Keratinocyte (primary cell): ENCODE measurements around the gene TACR1. TPM values are rescaled to one million over a fixed set of nuclear protein-coding genes. Genes with fewer than 3 reads are reported as not detected.

Experiments
- DNase-seq: peaks from one replicate; pipeline ENCODE4 v3.0.0-alpha.2; 2011; ENCODE audit warnings: low read depth, missing footprints, low spot score
- FAIRE-seq: peaks from 2 replicates; lab custom pipeline; 2011; peaks lifted over from hg19 to GRCh38; lab: Jason Lieb, UNC
- H2AFZ ChIP-seq: 2 replicates; pipeline ENCODE4 v1.6.0; 2012; ENCODE audit warnings: low read length, control low read depth, inconsistent platforms; ENCODE audit not compliant: control insufficient read depth
- H3K27ac ChIP-seq: 2 replicates; pipeline ENCODE4 v1.5.1; 2011; ENCODE audit warnings: low read length; ENCODE audit not compliant: control insufficient read depth, insufficient read depth
- H3K27me3 ChIP-seq: 3 replicates; pipeline ENCODE4 v1.6.0; 2011; ENCODE audit warnings: low read length; ENCODE audit not compliant: control insufficient read depth, insufficient read depth; ENCODE audit errors: extremely low read depth
- H3K36me3 ChIP-seq, 2 experiments: 2 replicates in 1 of 2; 3 replicates in 1 of 2; pipeline ENCODE4 v1.5.1; 2011; ENCODE audit warnings: low read length in 2 of 2, mild to moderate bottlenecking in 1 of 2; ENCODE audit not compliant: control insufficient read depth in 2 of 2, insufficient read depth in 2 of 2; ENCODE audit errors: extremely low read depth in 1 of 2
- H3K4me1 ChIP-seq: 3 replicates; pipeline ENCODE4 v1.5.1; 2011; ENCODE audit warnings: low read length; ENCODE audit not compliant: control insufficient read depth, insufficient read depth; ENCODE audit errors: extremely low read depth
- H3K4me2 ChIP-seq: 3 replicates; pipeline ENCODE4 v1.6.0; 2011; ENCODE audit warnings: low read depth, low read length; ENCODE audit not compliant: control insufficient read depth, insufficient read depth; ENCODE audit errors: extremely low read depth
- H3K4me3 ChIP-seq, 3 experiments: fragments of 200-600 bp in 1 of 3; sonication (generic) in 1 of 3; 2 replicates in 2 of 3; 3 replicates in 1 of 3; pipeline ENCODE4 v1.5.1; 2011 to 2016; ENCODE audit warnings: low read length in 3 of 3, mild to moderate bottlenecking in 3 of 3, control low read depth in 2 of 3, inconsistent platforms in 1 of 3, low read depth in 1 of 3, mixed read lengths in 1 of 3, mixed run types in 1 of 3, moderate library complexity in 1 of 3; ENCODE audit not compliant: control insufficient read depth in 2 of 3, insufficient read depth in 2 of 3; ENCODE audit errors: extremely low read depth in 1 of 3
- H3K79me2 ChIP-seq: 2 replicates; pipeline ENCODE4 v1.6.0; 2012; ENCODE audit warnings: low read length; ENCODE audit not compliant: control insufficient read depth, insufficient read depth
- H3K9ac ChIP-seq: 3 replicates; pipeline ENCODE4 v1.6.0; 2011; ENCODE audit warnings: low read length; ENCODE audit not compliant: control insufficient read depth, insufficient read depth; ENCODE audit errors: extremely low read depth
- H3K9me1 ChIP-seq: 3 replicates; pipeline ENCODE4 v1.6.0; 2011; ENCODE audit warnings: low read length; ENCODE audit not compliant: control insufficient read depth, insufficient read depth; ENCODE audit errors: extremely low read depth
- H3K9me3 ChIP-seq: 2 replicates; pipeline ENCODE4 v1.5.1; 2012; ENCODE audit warnings: low read depth, low read length; ENCODE audit not compliant: control insufficient read depth
- H4K20me1 ChIP-seq: 3 replicates; pipeline ENCODE4 v1.6.0; 2011; ENCODE audit warnings: low read length; ENCODE audit not compliant: control insufficient read depth, insufficient read depth; ENCODE audit errors: extremely low read depth
- EZH2 ChIP-seq: IDR thresholded peaks from one replicate; pipeline ENCODE4 v1.6.1; 2012; ENCODE audit warnings: inconsistent platforms, mild to moderate bottlenecking, low read length, moderate library complexity
- dilution Hi-C: fragments of 300-500 bp; cut with MboI; formaldehyde crosslinking; loops from one replicate; pipeline ENCODE4 v1.7.0; 2020; ENCODE audit warnings: low sequenced_read_pairs; ENCODE audit not compliant: extremely low pct_ligation_motif_present
- polyA plus RNA-seq, 5 experiments: library from polyadenylated mRNA; depleted of rRNA in 3 of 5; stranded (reverse) in 3 of 5; stranded (forward) in 1 of 5; unstranded in 1 of 5; fragments of >200 nt; gene quantifications; 1 replicate in 1 of 5; 2 replicates in 3 of 5; 3 replicates in 1 of 5; pipeline versions ENCODE4 v1.2.1 to v1.2.3, GENCODE V29; 2011 to 2012; ENCODE audit warnings: missing spikeins in 2 of 5, low read depth in 1 of 5, low replicate concordance in 1 of 5
- TF ChIP-seq, protein P1 (sequence below), 3 experiments: IDR thresholded peaks in 1 of 3; conservative IDR thresholded peaks in 1 of 3; optimal IDR thresholded peaks in 1 of 3; 2 replicates in 2 of 3; 3 replicates in 1 of 3; pipeline versions ENCODE3 to v1.5.1; 2011; ENCODE audit warnings: low read length in 3 of 3, mild to moderate bottlenecking in 3 of 3, moderate library complexity in 2 of 3, control low read depth in 1 of 3, inconsistent platforms in 1 of 3; ENCODE audit not compliant: insufficient read depth in 2 of 3; ENCODE audit errors: extremely low read depth in 1 of 3

The TACR1 gene
- polyA plus RNA-seq, 1 donor (not counting 4 experiments of a cell fraction or from before 2014, with no cell fraction given): not detected

DNA sequence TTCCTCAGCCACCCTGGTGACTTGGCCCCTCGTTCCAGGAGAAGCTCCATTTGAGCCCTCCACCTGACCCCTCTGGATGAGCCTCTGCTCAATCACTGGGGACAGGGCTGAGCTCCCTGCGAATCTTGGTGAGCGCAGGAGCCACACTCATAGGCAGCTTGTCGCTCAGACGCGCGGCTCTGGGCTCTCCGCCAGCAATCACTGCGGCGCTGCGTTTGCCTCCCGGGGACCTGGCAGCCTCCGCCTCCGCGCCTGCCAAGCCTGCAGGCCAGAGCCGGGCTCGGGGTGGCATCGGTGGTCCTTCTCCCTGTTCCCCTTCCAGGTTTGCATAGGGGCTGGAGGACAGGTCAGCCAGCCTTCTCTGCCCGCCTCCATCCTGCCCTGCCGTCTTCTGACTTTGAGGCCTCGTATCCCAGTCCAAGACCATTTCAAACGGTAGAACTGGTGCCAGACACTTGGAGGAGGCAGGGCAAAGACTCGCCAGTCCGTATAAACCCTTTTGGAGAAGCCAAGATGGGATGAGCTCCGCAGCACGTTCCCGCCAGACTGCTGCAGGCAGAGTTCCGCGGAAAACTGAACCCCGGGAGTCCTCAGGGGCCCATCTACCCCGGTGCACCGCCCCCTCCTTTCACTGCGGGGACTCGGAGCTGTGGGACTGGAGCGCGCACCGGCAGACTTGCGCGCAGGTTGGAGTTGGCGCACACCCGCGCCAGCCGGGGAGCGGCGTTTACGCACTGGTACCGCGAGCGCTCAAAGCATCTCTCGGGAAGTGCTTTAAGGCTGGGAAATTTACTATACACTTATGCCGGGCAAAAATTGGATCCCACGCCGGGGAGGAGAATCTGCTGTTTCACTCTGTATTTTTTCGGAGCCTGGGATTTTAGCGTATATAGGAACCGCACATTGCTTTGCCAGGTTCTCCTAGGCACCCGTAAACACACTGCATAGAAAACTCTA, 1.1 kb upstream of the TACR1 start:
- peak overlapping the region; percentile 80 for H3K4me2 ChIP-seq
- H3K27ac ChIP-seq: no peak overlapping the region
- no peaks in the 10 kb centered on the region for H3K9me1 ChIP-seq
- peak overlapping the region in 2 of 3 experiments; percentile 32 to 54 for H3K4me3 ChIP-seq
- H3K9ac ChIP-seq: no peak overlapping the region
- peaks cover 19% of the 10 kb centered on the region for H3K4me1 ChIP-seq
- DNase-seq (no peak), FAIRE-seq (no peak)
- H3K79me2 ChIP-seq: no peaks in the 10 kb centered on the region
- H3K36me3 ChIP-seq: no peaks in the 10 kb centered on the region
- peak; percentile 25 for TF ChIP-seq EZH2
- TF ChIP-seq, protein P1, sequence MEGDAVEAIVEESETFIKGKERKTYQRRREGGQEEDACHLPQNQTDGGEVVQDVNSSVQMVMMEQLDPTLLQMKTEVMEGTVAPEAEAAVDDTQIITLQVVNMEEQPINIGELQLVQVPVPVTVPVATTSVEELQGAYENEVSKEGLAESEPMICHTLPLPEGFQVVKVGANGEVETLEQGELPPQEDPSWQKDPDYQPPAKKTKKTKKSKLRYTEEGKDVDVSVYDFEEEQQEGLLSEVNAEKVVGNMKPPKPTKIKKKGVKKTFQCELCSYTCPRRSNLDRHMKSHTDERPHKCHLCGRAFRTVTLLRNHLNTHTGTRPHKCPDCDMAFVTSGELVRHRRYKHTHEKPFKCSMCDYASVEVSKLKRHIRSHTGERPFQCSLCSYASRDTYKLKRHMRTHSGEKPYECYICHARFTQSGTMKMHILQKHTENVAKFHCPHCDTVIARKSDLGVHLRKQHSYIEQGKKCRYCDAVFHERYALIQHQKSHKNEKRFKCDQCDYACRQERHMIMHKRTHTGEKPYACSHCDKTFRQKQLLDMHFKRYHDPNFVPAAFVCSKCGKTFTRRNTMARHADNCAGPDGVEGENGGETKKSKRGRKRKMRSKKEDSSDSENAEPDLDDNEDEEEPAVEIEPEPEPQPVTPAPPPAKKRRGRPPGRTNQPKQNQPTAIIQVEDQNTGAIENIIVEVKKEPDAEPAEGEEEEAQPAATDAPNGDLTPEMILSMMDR (optimal IDR thresholded peaks at IDR 0.05 in 1 of 3, IDR thresholded peaks at IDR 0.05 in 1 of 3, conservative IDR thresholded peaks at IDR 0.05 in 1 of 3; ENCODE audit: extremely low read depth in 1 of 3, insufficient read depth in 2 of 3, low read length in 3 of 3): no peak
- H2AFZ ChIP-seq: no peak overlapping the region
- H4K20me1 ChIP-seq: no peaks in the 10 kb centered on the region
- H3K9me3 ChIP-seq: no peaks in the 10 kb centered on the region
- H3K27me3 ChIP-seq: peaks cover 59% of the 10 kb centered on the region
- dilution Hi-C loops: no loop called here

DNA sequence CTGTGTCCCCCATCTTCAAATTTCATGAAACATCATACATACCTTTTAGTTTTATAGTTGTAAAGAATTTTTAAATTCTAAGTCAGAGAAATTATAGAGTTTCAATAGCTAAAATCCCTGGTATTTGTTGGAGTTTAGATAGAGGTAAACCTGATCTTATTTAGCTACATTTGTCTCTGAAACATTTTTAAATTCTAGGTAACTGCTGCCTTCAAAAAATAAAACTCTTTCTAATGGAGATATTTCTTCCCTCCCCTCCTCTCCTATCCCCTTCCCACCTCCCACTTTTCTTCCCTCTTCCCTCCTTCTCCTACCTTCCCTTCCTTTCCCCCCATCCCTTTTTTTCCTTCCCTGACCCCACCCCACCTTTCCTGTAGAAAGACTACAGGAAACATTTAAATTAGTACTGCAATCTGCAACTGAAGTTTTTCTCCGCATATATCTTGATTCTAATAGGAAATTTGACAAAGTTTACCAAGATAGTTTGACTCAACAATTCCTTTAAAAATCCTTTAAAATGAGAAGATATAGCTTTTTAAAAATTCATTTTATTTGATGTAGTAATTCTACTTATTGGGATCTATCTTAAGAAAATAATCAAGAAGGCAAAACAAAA, 4.1 kb downstream of the TACR1 start:
- dilution Hi-C loops: no loop called here
- Histone ChIP-seq H3K36me3 (no peaks in the 10 kb centered on the region), H4K20me1 (no peaks in the 10 kb centered on the region), H3K9me1 (no peaks in the 10 kb centered on the region), H3K27me3 (peaks cover 45% of the 10 kb centered on the region), H3K4me2 (no peak overlapping the region), H3K9me3 (no peaks in the 10 kb centered on the region), H3K27ac (no peak overlapping the region), H3K79me2 (no peaks in the 10 kb centered on the region), H2AFZ (no peak overlapping the region), H3K4me3 (no peak overlapping the region), H3K9ac (no peak overlapping the region), H3K4me1 (peaks cover 12% of the 10 kb centered on the region)
- DNase-seq: no peak
- TF ChIP-seq, protein P1 (optimal IDR thresholded peaks at IDR 0.05 in 1 of 3, IDR thresholded peaks at IDR 0.05 in 1 of 3, conservative IDR thresholded peaks at IDR 0.05 in 1 of 3; ENCODE audit: extremely low read depth in 1 of 3, insufficient read depth in 2 of 3, low read length in 3 of 3): no peak
- TF ChIP-seq EZH2: no peak
- no peak for FAIRE-seq
